Vagina (tissue), 2 donors: ENCODE data around the gene PPAT.

Source experiments
- CTCF ChIP-seq, 3 experiments: fragments of 450-650 bp in 2 of 3; fragments of 200-600 bp in 1 of 3; sonication (generic) in 1 of 3; IDR thresholded peaks; one replicate each; pipeline ENCODE4 v1.5.1; 2017 to 2019; ENCODE audit warnings: antibody characterized with exemption in 3 of 3, mild to moderate bottlenecking in 2 of 3, moderate library complexity in 2 of 3
- POLR2A ChIP-seq, 2 donors: fragments of 450-650 bp; IDR thresholded peaks; one replicate each; pipeline ENCODE4 v1.6.1; 2017; ENCODE audit warnings: antibody characterized with exemption in 2 of 2, mild to moderate bottlenecking in 2 of 2, moderate library complexity in 2 of 2
- POLR2AphosphoS5 ChIP-seq, 2 donors: sonication (generic); formaldehyde crosslinking; IDR thresholded peaks; one replicate each; pipeline ENCODE4 v1.9.0; 2017; ENCODE audit warnings: antibody characterized with exemption in 2 of 2, mild to moderate bottlenecking in 2 of 2, low read depth in 1 of 2; ENCODE audit not compliant: insufficient read depth in 1 of 2

GRCh38 chr4:56465599-56466295, 30.3 kb upstream of the PPAT start:
- TF ChIP-seq POLR2AphosphoS5 (IDR thresholded peaks at IDR 0.05; ENCODE audit: insufficient read depth in 1 of 2, low read depth in 1 of 2) = no peak
- no peak for TF ChIP-seq CTCF (IDR thresholded peaks at IDR 0.05)
- TF ChIP-seq POLR2A (IDR thresholded peaks at IDR 0.05) = no peak
